A673 (cell line): ENCODE results near the gene PNMA8A.

Experiments used
- EZH2 ChIP-seq: fragments of 200-600 bp; sonication (generic); IDR thresholded peaks from 2 replicates; pipeline ENCODE4 v1.6.1; 2017; ENCODE audit warnings: borderline replicate concordance, low read depth, mild to moderate bottlenecking, mixed read lengths, antibody characterized with exemption, low read length; ENCODE audit not compliant: poor library complexity, severe bottlenecking
- TF ChIP-seq, protein P1 (sequence below): fragments of 300-800, 200-600 bp; sonication (generic); conservative IDR thresholded peaks from 2 replicates; pipeline ENCODE4 v1.5.1; 2017; ENCODE audit warnings: low read depth, mild to moderate bottlenecking, antibody characterized with exemption, low read length, moderate library complexity, mixed read lengths

DNA sequence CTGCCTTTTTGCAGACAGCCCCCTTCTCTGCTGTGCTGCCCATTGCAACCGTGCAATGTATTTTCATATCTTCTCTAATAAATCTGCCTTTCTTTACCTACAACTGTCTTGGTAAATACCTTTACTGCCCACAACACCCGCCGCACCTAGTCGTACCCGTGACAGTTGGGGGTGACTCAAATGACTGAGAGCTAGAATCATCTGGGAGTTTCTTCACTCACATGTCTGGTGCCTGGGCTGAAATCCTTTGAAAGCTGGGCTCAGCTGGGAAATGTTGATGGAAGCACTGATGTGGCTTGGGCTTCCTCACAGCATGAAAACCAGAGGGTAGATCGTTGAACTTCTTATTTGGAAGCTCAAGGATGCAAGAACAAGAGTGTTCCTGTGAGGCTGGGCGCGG is 2.8 kb upstream of the PNMA8A start:
- TF ChIP-seq, protein P1, sequence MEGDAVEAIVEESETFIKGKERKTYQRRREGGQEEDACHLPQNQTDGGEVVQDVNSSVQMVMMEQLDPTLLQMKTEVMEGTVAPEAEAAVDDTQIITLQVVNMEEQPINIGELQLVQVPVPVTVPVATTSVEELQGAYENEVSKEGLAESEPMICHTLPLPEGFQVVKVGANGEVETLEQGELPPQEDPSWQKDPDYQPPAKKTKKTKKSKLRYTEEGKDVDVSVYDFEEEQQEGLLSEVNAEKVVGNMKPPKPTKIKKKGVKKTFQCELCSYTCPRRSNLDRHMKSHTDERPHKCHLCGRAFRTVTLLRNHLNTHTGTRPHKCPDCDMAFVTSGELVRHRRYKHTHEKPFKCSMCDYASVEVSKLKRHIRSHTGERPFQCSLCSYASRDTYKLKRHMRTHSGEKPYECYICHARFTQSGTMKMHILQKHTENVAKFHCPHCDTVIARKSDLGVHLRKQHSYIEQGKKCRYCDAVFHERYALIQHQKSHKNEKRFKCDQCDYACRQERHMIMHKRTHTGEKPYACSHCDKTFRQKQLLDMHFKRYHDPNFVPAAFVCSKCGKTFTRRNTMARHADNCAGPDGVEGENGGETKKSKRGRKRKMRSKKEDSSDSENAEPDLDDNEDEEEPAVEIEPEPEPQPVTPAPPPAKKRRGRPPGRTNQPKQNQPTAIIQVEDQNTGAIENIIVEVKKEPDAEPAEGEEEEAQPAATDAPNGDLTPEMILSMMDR = no peak
- no peak for TF ChIP-seq EZH2
